Activated CD4-positive, alpha-beta memory T cell treated with anti-CD3 and anti-CD28 coated beads, Interleukin-2, amount 10 ng/mL, durations not matched to agents 7 days and 5 days (primary cell): ENCODE results near the gene RASGRP2. TPM values are rescaled to one million over a fixed set of nuclear protein-coding genes. Genes with fewer than 3 reads are reported as not detected.
A peak's percentile ranks its signal among the peaks of the same experiment; 100 is the strongest.

ENCODE experiments used
- CTCF ChIA-PET: fragments of 350-600 bp; sonication (Branson Sonifier 250); formaldehyde crosslinking; loops from one replicate; lab custom pipeline; 2021; ENCODE audit warnings: antibody characterized with exemption, inconsistent platforms; lab: Charles Lee
- POLR2A ChIA-PET: fragments of 350-600 bp; sonication (Branson Sonifier 250); formaldehyde crosslinking; loops from one replicate; lab custom pipeline; 2021; ENCODE audit warnings: antibody characterized with exemption; lab: Charles Lee
- DNase-seq: peaks from one replicate; pipeline ENCODE4 v3.0.0-alpha.2; 2020
- H3K27ac Mint-ChIP-seq: one replicate; pipeline ENCODE4 v1.8.0; 2021; ENCODE audit warnings: mild to moderate bottlenecking, mixed read lengths
- H3K27me3 Mint-ChIP-seq: one replicate; pipeline ENCODE4 v1.8.0; 2021; ENCODE audit warnings: mixed read lengths
- H3K36me3 Mint-ChIP-seq: one replicate; pipeline ENCODE4 v1.8.0; 2021; ENCODE audit warnings: low read depth, mixed read lengths
- H3K4me1 Mint-ChIP-seq: one replicate; pipeline ENCODE4 v1.8.0; 2021; ENCODE audit warnings: mixed read lengths
- H3K4me3 Mint-ChIP-seq: one replicate; pipeline ENCODE4 v1.8.0; 2021; ENCODE audit warnings: mild to moderate bottlenecking, mixed read lengths
- H3K9me3 Mint-ChIP-seq: one replicate; pipeline ENCODE4 v1.8.0; 2021; ENCODE audit warnings: mixed read lengths
- total RNA-seq, 2 experiments: library from RNA; stranded (reverse); gene quantifications; one replicate each; pipeline ENCODE4 v1.2.3, GENCODE V29; 2021

The RASGRP2 gene
- total RNA-seq, result 100 to 1,000 TPM; 179 to 183 TPM

DNA sequence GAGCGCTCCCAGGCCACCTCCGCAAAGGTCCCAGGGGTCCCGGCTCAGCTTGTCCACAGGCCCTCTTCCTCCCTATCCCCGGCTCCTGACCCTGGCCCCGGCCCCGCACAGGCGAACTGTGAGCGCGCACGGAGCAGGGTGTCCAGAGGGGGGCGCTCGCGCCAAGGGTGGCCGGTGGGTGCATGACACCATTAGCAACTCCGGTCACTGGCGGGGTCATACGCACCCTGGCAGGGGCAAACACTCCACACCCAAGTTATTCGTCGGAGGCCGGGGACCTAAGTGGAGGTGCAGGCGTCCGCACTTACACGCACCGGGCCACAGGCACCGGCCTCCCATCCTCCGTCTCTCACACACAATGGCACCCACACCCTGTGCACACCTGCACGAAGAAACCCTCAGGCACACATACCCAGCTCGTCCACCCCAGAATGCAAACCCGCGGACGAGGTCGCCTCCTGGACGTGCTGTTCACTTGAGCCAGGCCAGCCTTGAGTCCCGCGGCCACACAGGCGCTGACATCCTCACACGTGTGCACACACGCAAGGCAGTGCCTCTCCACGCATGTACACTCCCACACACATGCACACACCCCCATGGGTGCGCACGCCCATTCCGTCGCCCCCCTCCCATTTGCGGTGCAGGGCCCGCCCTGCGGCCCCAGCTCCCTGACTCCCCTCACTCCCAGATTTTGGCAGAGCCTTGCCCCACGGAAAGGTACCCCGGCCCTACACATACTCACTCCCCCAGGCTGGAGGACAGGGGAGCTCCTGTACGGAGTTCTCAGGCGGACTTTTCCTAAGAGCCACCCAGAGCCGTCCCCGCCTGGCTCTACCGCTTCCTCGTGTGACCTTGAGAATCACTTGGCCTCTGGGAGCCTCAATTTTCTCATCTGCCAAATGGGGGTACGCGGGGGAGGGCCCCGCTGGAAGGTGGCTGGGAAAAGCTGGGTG lies at the start of gene RASGRP2:
Gene RASGRP2, minus strand, starts transcription at position 552 of the 953 bp plus-strand sequence. CDS start 1,276 bp downstream, outside the sequence.
- Mint-ChIP-seq H3K4me1 (peaks cover 50% of the 10 kb centered on the region), H3K27me3 (no peaks in the 10 kb centered on the region), H3K36me3 (peaks cover 36% of the 10 kb centered on the region), H3K27ac (peak within 1 kb of the TSS; percentile 96), H3K4me3 (peak within 1 kb of the TSS; percentile 95), H3K9me3 (no peaks in the 10 kb centered on the region)
- peak; percentile 92 for DNase-seq
- ChIA-PET CTCF (interaction anchor here (0.6 to 9.8 kb wide), 13 partner anchors 17 to 434 kb away, joined by 3 to 132 read pairs (median 8); partner anchors contain the start of genes CDC42BPG, PRDX5, PYGM and SF1), POLR2A (interaction anchor here (0.7 to 15.7 kb wide), 29 partner anchors 8 to 1116 kb away, joined by 3 to 435 read pairs (median 4); partner anchors contain the start of genes ARL2, CDCA5, MAP3K11 and MAP4K2)

DNA sequence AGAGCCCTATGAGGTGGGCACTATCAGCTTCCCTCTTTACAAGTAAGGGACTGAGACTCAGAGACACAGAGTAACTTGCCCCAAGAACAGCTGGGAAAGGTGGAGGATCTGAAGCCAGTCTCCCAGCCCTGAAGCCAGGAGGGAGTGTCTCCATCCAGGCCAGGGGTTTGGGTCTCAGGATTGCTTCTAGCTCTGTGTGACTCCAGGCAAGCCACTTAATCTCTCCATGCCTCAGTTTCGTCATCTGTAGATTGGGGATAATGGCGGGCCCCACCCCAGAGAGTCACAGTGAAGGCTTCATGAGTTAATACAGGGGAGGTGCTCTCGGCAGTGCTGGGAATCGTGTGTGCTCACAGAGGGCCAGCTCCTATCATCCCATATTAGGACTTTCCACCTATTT lies 48.5 kb upstream of the RASGRP2 start:
- DNase-seq, result no peak
- H3K36me3 Mint-ChIP-seq, result peaks cover 46% of the 10 kb centered on the region
- POLR2A ChIA-PET, result no interaction called here

DNA sequence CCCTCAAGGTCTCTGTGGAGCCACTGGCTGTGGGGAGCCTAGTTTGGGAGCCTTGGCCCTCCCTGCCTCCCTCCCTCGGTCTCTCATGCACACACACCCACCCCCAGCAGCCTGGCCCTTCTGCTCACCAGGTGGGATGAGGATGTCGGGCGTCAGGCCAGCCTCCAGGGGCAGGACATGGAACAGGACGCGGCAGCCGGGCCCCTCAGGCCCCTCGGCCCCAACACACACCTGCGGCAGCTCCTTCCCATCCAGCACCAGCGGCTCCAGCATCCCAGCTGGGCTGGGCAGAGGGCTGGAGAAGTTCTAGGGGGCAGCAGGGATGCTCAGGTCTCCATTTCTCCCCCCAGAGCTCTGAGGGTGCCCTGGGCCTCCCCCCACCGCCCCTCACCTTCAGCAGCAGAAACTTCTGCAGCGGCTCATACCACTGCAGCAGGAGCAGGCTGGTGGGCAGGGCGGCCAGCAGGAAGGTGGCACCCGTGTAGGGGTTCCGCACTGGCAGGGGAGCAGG lies 47.9 kb upstream of the RASGRP2 start:
- DNase-seq, result no peak
- POLR2A ChIA-PET, result no interaction called here
- H3K27ac Mint-ChIP-seq, result no peak overlapping the region
- peaks cover 47% of the 10 kb centered on the region for H3K36me3 Mint-ChIP-seq
- CTCF ChIA-PET, result no interaction called here
- H3K27me3 Mint-ChIP-seq, result no peaks in the 10 kb centered on the region
- H3K4me3 Mint-ChIP-seq, result no peak overlapping the region
- H3K9me3 Mint-ChIP-seq, result no peaks in the 10 kb centered on the region
- peaks cover 29% of the 10 kb centered on the region for H3K4me1 Mint-ChIP-seq

More for the DNA sequence above, 48.5 kb upstream of the RASGRP2 start:
- Mint-ChIP-seq H3K27ac (no peak overlapping the region), H3K9me3 (no peaks in the 10 kb centered on the region), H3K27me3 (no peaks in the 10 kb centered on the region), H3K4me1 (peaks cover 29% of the 10 kb centered on the region), H3K4me3 (no peak overlapping the region)
- CTCF ChIA-PET, result no interaction called here

DNA sequence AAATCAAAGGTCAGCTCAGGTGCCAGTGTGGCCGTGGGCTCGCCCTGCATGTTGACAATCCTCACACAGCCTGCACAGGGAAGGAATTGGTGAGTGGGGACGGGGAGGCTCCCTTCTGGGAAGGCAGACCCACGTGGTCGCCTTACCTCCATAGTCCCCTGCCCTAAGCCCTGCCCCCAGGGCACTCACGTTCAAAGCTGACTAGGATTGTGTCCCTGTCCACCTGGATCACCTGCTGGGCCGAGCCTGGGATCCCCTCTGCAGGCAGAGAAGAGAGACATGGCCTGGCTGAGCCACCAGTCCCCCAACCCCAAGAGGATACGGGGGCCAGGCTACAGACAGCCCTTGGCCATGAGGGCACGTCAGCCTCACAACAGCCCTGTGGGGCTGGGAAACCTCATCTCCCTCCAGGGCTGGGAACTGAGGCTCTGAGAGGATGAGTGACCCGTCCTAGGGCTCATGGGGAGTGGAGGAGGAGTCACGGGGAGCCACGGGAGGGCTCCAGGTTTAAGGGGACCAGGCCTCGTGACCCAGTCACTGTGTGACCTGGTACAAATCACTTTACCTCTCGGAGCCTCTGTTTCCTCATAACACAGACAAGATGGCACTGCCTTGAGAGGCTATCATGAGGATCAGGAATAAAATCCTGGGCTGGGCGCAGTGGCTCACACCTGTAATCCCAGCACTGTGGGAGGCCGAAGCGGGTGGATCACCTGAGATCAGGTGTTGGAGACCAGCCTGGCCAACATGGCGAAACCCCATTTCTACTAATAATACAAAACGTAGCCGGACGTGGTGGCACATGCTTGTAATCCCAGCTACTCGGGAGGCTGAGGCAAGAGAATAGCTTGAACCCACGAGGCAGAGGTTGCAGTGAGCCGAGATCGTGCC lies 46.5 kb upstream of the RASGRP2 start:
- Mint-ChIP-seq H3K27me3 (no peaks in the 10 kb centered on the region), H3K27ac (no peak overlapping the region), H3K4me3 (no peak overlapping the region), H3K4me1 (peaks cover 18% of the 10 kb centered on the region), H3K36me3 (peaks cover 37% of the 10 kb centered on the region), H3K9me3 (no peaks in the 10 kb centered on the region)
- CTCF ChIA-PET, result no interaction called here
- DNase-seq, result no peak
- POLR2A ChIA-PET, result no interaction called here

DNA sequence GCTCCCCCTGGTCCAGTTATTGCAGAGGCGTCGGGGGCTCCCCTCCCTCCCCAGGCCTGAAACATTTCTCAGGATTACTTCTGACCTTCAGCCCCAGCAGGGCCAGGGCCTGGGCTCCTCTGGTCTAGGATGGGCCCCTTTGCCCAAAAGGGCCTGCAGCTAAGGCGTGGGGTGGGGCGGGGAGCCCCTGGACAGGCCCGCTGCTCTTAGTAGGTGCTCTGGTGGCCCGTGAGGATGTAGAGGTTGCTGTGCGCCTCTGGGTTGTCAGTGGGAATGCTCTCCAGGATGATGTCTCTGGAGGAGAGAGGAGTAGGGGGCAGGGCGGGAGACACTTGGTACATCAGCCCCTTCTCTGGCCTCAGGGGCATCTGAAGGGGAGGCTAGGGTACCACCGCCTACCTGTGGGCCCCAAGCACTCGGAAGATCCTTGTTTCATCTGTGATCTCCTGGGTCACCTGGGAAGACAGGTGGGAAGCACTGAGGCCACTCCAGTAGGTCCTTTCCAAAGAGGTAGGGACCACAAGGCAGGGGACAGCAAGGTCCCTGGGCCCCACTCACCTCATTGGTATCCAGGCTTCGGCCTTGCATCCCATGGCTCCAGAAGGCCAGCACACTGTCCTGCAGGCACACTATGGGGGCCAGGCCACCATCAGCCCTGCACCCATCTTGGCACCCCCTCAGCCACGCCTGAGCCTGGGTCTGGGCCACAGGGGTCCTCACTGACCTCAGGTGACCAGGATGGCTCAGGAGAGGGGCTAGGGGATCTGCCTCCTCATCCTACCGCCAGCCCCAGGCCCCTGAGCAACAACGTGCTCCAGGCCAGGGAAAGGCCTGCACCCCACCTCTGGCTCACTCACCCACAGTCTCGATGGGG lies 45.6 kb upstream of the RASGRP2 start:
- POLR2A ChIA-PET, result no interaction called here

DNA sequence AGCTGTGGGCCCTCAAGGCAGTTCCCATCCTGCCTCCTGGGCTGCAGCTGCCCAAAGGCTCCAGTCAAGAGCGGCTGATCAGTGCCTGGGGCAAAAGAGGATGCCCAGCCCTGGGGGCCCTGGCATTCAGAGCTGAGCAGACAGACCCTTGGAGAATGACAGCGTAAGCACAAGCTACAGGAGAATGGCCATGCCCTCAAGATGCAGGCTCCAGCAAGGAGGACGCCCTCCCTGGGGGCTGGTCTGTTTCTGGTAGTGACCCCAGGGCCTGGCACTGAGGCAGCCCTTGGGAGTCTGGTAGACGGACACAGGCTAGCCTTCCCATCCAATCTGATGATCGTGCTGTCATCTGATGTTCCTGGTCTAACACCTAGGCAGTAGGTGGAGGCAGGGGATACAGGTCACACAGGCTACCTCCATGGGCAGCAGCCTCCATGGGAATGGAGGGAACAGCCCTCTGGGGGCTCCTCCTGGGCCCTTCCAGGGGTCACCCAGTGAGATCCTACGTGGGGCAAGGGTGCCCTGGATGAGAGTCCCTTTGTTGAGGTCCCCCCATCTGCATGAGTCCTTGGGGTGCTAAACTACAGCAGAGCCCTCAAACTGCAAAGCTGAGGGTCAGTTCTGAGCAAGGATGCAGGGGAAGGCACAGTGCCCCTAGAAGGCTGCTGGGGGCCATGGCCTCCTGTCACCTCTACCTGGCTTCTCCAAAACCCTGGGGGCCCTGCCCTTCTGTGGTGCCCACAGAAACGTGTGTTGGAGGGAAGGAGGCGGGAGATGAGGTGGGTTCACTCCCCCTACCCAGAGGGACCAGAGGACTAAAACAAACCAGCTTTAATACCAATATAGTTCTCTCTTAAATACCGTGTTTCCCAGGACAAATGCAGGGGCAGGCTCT lies 44.6 kb upstream of the RASGRP2 start:
- Mint-ChIP-seq H3K9me3 (no peaks in the 10 kb centered on the region), H3K4me1 (peaks cover 6% of the 10 kb centered on the region), H3K36me3 (peaks cover 24% of the 10 kb centered on the region), H3K4me3 (no peak overlapping the region), H3K27ac (no peak overlapping the region), H3K27me3 (no peaks in the 10 kb centered on the region)
- ChIA-PET CTCF (interaction anchor here (0.8 to 2.1 kb wide), 2 partner anchors 10 to 44 kb away, joined by 3 to 6 read pairs; partner anchors contain the start of gene SF1), POLR2A (interaction anchor here (1.0 to 1.1 kb wide), 2 partner anchors 11 to 43 kb away, joined by 3 to 4 read pairs; no protein-coding TSS in a partner anchor)
- DNase-seq, result no peak

More for the DNA sequence above, 45.6 kb upstream of the RASGRP2 start:
- Mint-ChIP-seq H3K27me3 (no peaks in the 10 kb centered on the region), H3K9me3 (no peaks in the 10 kb centered on the region), H3K36me3 (peaks cover 31% of the 10 kb centered on the region), H3K27ac (no peak overlapping the region), H3K4me1 (peaks cover 13% of the 10 kb centered on the region), H3K4me3 (no peak overlapping the region)
- no peak for DNase-seq
- CTCF ChIA-PET, result no interaction called here

DNA sequence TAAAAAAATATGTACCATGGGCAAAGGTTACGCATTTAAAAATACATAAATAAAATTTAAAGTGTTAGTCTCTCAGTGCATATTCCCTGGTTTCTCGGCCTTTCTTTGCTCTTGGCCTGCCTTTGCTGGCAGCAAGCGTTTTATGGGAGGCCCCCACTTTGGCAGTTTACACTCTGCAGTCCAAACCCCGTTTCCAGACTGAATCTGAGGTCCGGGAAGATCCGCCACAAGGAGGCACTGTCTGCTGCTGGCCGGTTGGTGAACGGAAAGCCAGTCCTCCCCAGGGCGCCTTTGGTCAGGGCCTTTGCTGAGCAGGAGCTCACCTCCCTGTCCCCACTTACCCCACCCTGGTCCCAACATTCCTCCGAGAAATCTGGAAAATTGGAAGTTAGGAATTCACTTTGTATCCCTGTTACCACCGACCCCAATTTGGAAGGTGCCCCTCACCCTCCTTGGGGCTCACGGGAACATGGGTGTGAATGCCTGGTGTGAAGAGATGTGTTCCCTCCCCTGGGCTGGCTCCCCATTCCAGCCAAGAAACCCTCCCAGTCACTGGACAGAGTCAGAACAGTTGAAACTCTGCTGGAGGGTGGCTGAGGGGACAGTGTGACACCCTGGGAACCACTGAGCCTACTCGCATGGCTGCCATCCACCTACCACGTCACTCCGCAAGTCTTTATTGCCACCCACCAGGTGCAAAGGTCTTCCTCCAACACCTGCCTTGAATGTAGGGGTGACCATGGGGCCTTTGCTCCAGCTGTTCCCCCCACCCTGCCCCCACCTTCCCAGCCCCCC lies 43.8 kb upstream of the RASGRP2 start:
- CTCF ChIA-PET, result interaction anchor here (0.8 to 2.8 kb wide), 3 partner anchors 9 to 43 kb away, joined by 3 to 12 read pairs (median 6); partner anchors contain the start of gene SF1
- H3K4me3 Mint-ChIP-seq, result no peak overlapping the region
- H3K4me1 Mint-ChIP-seq, result peaks cover 4% of the 10 kb centered on the region
- H3K36me3 Mint-ChIP-seq, result peaks cover 21% of the 10 kb centered on the region
- peak overlapping the region; percentile 35 for H3K27ac Mint-ChIP-seq
- no peaks in the 10 kb centered on the region for H3K9me3 Mint-ChIP-seq
- DNase-seq, result peak; percentile 63
- H3K27me3 Mint-ChIP-seq, result no peaks in the 10 kb centered on the region
- POLR2A ChIA-PET, result interaction anchor here (1.0 to 1.1 kb wide), 2 partner anchors 11 to 43 kb away, joined by 3 to 4 read pairs; no protein-coding TSS in a partner anchor

DNA sequence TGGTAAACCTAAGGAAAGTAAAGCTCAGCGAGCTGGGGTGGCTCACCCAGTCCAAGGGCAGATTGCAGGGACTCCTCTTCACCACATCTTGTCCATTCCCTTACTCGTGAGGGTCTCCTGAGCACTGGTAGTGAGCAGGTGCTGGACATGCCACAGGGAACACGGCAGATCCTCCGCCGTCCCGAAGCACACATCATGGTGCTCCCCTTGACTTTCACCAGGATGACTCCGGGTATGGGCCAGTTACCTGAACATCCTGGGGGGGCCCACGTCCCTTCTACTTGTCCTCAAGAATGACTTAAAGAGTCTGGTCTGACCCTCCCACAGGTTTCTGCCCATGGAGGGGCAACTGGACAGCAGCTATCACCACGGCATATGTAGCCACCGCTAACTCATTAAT lies 42.4 kb upstream of the RASGRP2 start:
- DNase-seq, result no peak
- Mint-ChIP-seq H3K4me3 (no peak overlapping the region), H3K27me3 (no peaks in the 10 kb centered on the region), H3K9me3 (no peaks in the 10 kb centered on the region), H3K4me1 (peaks cover 4% of the 10 kb centered on the region), H3K27ac (no peak overlapping the region), H3K36me3 (peaks cover 21% of the 10 kb centered on the region)
- POLR2A ChIA-PET, result interaction anchor here (0.9 to 1.6 kb wide), 5 partner anchors 9 to 44 kb away, joined by 3 to 5 read pairs (median 3); partner anchors contain the start of gene RASGRP2
- CTCF ChIA-PET, result interaction anchor here (0.7 to 2.8 kb wide), 7 partner anchors 8 to 485 kb away, joined by 3 to 12 read pairs (median 5); partner anchors contain the start of genes MEN1 and SF1

DNA sequence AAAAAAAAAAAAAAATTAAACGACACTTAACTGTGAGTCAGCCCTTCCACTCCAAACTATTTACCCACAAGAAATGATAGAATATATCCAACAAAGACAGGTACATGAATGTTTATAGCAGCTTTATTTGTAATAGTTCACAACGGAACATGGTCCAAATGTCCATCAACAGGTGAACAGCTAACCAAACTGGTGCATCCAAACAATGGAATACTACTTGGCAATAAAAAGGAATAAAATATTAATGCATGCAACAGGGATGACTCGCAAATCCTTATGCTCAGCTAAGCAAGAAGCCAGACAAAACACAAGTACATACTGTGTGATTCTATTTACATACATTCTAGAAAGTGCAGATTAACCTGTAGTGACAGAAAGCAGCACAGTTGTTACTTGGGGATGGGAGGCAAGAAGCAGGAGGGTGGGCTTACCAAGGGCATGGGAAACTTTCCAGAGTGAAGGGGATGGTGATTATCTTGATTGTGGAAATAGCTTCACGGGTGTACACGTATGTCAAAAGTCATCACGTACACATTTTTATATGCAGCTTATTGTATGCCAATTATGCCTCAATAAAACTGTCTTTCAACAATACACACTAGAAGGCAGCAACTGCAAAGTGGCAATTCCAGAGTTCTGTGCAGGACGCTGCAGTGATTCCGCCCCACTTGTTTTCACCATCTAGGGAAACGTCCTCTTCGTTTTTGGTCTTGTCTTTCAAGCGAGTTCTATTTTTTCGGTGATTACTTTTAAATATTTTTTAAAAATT lies 41.1 kb upstream of the RASGRP2 start:
- no peak overlapping the region for H3K27ac Mint-ChIP-seq
- H3K4me1 Mint-ChIP-seq, result peaks cover 14% of the 10 kb centered on the region
- H3K9me3 Mint-ChIP-seq, result no peaks in the 10 kb centered on the region
- ChIA-PET CTCF (interaction anchor here (0.8 to 2.8 kb wide), 8 partner anchors 9 to 103 kb away, joined by 3 to 12 read pairs (median 4); partner anchors contain the start of genes CDC42BPG, MAP4K2 and RASGRP2), POLR2A (interaction anchor here (0.8 to 1.9 kb wide), 6 partner anchors 10 to 41 kb away, joined by 3 to 10 read pairs (median 4); partner anchors contain the start of genes MAP4K2 and RASGRP2)
- DNase-seq, result no peak
- no peak overlapping the region for H3K4me3 Mint-ChIP-seq
- no peaks in the 10 kb centered on the region for H3K27me3 Mint-ChIP-seq
- peaks cover 14% of the 10 kb centered on the region for H3K36me3 Mint-ChIP-seq
